Ovary (tissue), 10 donors: ENCODE results near the gene KRTAP6-3. TPM values are rescaled to one million over a fixed set of nuclear protein-coding genes. Genes with fewer than 3 reads are reported as not detected.

Experiments
- DNase-seq, 5 donors: peaks; one replicate each; pipeline ENCODE4 v3.0.0-alpha.2; 2019 to 2020
- H3K27ac ChIP-seq, 2 donors: fragments of 200-600 bp; one replicate each; pipeline versions ENCODE4 v1.5.1 to v1.8.0; 2019 to 2022
- H3K27me3 ChIP-seq: fragments of 200-600 bp; one replicate; pipeline ENCODE4 v1.8.0; 2022
- H3K36me3 ChIP-seq: fragments of 200-600 bp; sonication (generic); one replicate; pipeline ENCODE4 v1.5.1; 2019
- H3K4me1 ChIP-seq: one replicate; pipeline ENCODE4 v1.8.1; 2013; ENCODE audit warnings: mild to moderate bottlenecking, moderate library complexity; ENCODE audit not compliant: insufficient read depth
- H3K4me3 ChIP-seq: fragments of 200-600 bp; sonication (generic); one replicate; pipeline ENCODE4 v1.5.1; 2017
- H3K9me3 ChIP-seq, 2 donors: fragments of 200-600 bp in 1 of 2; sonication (generic) in 1 of 2; one replicate each; pipeline versions ENCODE4 v1.5.1 to v1.8.1; 2013 to 2019; ENCODE audit warnings: mild to moderate bottlenecking in 1 of 2, moderate library complexity in 1 of 2
- EP300 ChIP-seq: sonication (generic); formaldehyde crosslinking; IDR thresholded peaks from one replicate; pipeline ENCODE4 v1.6.1; 2017; ENCODE audit warnings: antibody characterized with exemption
- POLR2A ChIP-seq: fragments of 450-650 bp; IDR thresholded peaks from one replicate; pipeline ENCODE4 v1.6.1; 2017; ENCODE audit warnings: antibody characterized with exemption, mild to moderate bottlenecking, moderate library complexity
- WGBS, 3 donors: extraction: QIAGEN DNeasy Blood & Tissue Kit in 1 of 3; methylation state at CpG; one replicate each; pipeline versions ENCODE4 v1.1.5 to v1.1.7; 2013 to 2017; 5-methylcytosine and 5-hydroxymethylcytosine counted together
- intact Hi-C, 4 donors: fragments of 100-400 bp; cut with DNase I; formaldehyde crosslinking; loops; one replicate each; pipeline versions ENCODE4 v1.11.0 to v1.15.1; 2022 to 2023
- long read RNA-seq, 3 donors: library from polyadenylated mRNA in 2 of 3; unstranded in 2 of 3; transcript quantifications; one replicate each; pipeline ENCODE4 v2.0.0 and lab custom pipeline, GENCODE V29; 2021 to 2026
- polyA plus RNA-seq, 2 donors: library from polyadenylated mRNA; stranded (reverse); fragments of 200-250 nt in 1 of 2; fragments of 350-450 nt in 1 of 2; fragmentation: Illumina TruSeq in 1 of 2; extraction: RNeasy Lipid Tissue Mini Kit (QIAGEN cat#74804) in 1 of 2; gene quantifications; one replicate each; pipeline ENCODE4 v1.2.3, GENCODE V29; 2013 to 2014
- total RNA-seq, 7 donors: library from RNA; depleted of rRNA in 2 of 7; stranded (reverse); fragments of >200 nt in 2 of 7; fragmentation: NEBNext Ultra II Directional in 3 of 7; extraction: Animal tissue kit (Norgen Biotek cat#: 25700) in 3 of 7; gene quantifications; one replicate each; pipeline versions ENCODE4 v1.1.0 to v1.2.4, GENCODE V29; 2016 to 2023
- TF ChIP-seq, protein P1 (sequence below), 3 donors: fragments of 450-650 bp in 2 of 3; fragments of 200-600 bp in 1 of 3; IDR thresholded peaks; one replicate each; pipeline versions ENCODE4 v1.5.1 to v1.8.0; 2016 to 2022; ENCODE audit warnings: antibody characterized with exemption in 3 of 3, mild to moderate bottlenecking in 1 of 3
- donor health status: DM: no; HTN: no; CAD: no; lungs with moderate emphysema.
- donor health status: DM: no; HTN: no; CAD: no.
- donor health status: Bipolar disorder and iron deficiency.
- donor health status: DM: yes; HTN: yes; CAD: no.
- donor health status: DM: no; HTN: no; CAD: no.
- donor health status: DM: yes; HTN: yes; CAD: no.

The KRTAP6-3 gene, protein sequence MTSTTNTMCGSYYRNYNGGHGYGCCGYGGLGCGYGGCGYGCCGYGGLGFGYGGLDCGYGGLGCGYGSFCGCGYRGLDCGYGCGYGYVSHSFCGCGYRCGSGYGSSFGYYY
- not detected for total RNA-seq
- polyA plus RNA-seq, result not detected
- long read RNA-seq, donor 1, result 0 reads
- long read RNA-seq, donor 2, result 0 reads
- long read RNA-seq, donor 3, result 0 reads

DNA sequence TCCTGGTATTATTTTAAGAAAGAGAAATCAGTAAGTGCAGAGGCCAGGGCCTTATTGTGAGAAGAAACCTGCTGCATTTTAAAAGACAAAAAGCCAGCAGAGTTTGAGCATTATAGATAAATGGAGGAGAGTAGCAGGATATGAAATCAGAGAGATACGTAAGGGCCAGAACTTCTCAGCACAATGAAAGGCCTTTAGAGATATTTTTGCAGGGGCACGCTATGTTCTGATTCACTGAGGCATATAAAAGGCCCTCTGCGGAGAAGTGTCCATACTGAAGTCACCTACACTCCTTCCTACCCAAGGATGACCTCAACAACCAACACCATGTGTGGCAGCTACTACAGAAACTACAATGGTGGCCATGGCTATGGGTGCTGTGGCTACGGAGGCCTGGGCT, at the start of gene KRTAP6-3:
Gene KRTAP6-3, plus strand, starts transcription at position 301 of the 400 bp plus-strand sequence. Its CDS starts 6 bp downstream, at position 307.
- TF ChIP-seq POLR2A (no peak), EP300 (no peak)
- TF ChIP-seq, protein P1, sequence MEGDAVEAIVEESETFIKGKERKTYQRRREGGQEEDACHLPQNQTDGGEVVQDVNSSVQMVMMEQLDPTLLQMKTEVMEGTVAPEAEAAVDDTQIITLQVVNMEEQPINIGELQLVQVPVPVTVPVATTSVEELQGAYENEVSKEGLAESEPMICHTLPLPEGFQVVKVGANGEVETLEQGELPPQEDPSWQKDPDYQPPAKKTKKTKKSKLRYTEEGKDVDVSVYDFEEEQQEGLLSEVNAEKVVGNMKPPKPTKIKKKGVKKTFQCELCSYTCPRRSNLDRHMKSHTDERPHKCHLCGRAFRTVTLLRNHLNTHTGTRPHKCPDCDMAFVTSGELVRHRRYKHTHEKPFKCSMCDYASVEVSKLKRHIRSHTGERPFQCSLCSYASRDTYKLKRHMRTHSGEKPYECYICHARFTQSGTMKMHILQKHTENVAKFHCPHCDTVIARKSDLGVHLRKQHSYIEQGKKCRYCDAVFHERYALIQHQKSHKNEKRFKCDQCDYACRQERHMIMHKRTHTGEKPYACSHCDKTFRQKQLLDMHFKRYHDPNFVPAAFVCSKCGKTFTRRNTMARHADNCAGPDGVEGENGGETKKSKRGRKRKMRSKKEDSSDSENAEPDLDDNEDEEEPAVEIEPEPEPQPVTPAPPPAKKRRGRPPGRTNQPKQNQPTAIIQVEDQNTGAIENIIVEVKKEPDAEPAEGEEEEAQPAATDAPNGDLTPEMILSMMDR (IDR thresholded peaks at IDR 0.05), result no peak
- Histone ChIP-seq H3K27ac (no peak within 1 kb of the TSS), H3K4me1 (no peaks in the 10 kb centered on the region), H3K36me3 (no peaks in the 10 kb centered on the region), H3K4me3 (no peak within 1 kb of the TSS), H3K27me3 (no peaks in the 10 kb centered on the region), H3K9me3 (no peaks in the 10 kb centered on the region)
- no peak for DNase-seq
- 89 to 93% (median 89%) methylated on average over 4 of the region's 4 CpGs for WGBS, 3 donors
- intact Hi-C loops, result no loop called here

DNA sequence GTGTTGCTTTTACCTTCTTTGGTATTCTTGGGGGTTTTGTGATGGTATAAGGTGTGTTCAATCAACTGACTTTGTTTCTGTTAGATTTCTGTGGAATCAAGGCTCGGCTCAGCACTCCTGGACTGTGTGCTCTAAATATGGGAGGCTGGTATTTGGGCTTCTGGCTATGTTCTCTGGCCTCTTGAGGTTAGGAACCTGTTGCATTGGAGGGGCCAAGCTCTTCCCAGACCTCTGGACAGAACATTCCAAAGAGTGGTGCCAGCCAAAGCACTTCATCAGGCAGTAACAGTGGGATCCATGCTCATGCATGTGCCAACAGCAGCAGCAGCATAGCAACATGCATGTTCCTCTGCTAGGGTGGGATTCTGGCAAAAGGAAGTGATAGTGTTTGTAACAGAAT, 39.5 kb upstream of the KRTAP6-3 start:
- intact Hi-C loops, result no loop called here
- Histone ChIP-seq H3K27me3 (no peaks in the 10 kb centered on the region), H3K36me3 (no peaks in the 10 kb centered on the region), H3K4me1 (no peaks in the 10 kb centered on the region), H3K4me3 (no peak overlapping the region), H3K27ac (no peak overlapping the region), H3K9me3 (no peaks in the 10 kb centered on the region)
- DNase-seq, result no peak
- TF ChIP-seq POLR2A (no peak), EP300 (no peak)
- TF ChIP-seq, protein P1 (IDR thresholded peaks at IDR 0.05), result no peak
- 55 to 76% (median 56%) methylated on average over 1 of the region's 1 CpG for WGBS, 3 donors

DNA sequence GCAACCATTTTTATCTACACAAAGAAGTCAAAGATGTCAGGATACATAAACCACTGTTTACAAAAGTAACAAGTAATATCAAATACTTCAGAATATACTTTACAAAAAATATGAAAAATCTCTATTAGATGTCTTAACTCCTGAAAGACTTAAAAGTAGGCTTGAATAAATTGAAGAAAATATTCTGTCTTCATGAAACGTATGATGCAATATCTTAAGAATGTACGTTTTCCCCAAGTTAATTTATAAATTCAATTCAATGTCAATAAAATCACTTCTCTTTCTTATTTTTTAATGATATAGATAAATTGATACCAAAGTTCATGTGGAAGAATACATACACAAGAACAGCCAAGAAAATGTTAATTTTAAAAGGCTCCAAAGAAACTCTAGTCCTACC, 37.1 kb upstream of the KRTAP6-3 start:
- intact Hi-C loops, result no loop called here
- WGBS, 3 donors, result 79 to 90% (median 82%) methylated on average over 2 of the region's 2 CpGs
- TF ChIP-seq EP300 (no peak), POLR2A (no peak)
- TF ChIP-seq, protein P1 (IDR thresholded peaks at IDR 0.05), result no peak
- H3K36me3 ChIP-seq, result no peaks in the 10 kb centered on the region
- no peaks in the 10 kb centered on the region for H3K9me3 ChIP-seq
- H3K27me3 ChIP-seq, result no peaks in the 10 kb centered on the region
- no peak overlapping the region for H3K27ac ChIP-seq
- DNase-seq, result no peak
- no peaks in the 10 kb centered on the region for H3K4me1 ChIP-seq
- no peak overlapping the region for H3K4me3 ChIP-seq

DNA sequence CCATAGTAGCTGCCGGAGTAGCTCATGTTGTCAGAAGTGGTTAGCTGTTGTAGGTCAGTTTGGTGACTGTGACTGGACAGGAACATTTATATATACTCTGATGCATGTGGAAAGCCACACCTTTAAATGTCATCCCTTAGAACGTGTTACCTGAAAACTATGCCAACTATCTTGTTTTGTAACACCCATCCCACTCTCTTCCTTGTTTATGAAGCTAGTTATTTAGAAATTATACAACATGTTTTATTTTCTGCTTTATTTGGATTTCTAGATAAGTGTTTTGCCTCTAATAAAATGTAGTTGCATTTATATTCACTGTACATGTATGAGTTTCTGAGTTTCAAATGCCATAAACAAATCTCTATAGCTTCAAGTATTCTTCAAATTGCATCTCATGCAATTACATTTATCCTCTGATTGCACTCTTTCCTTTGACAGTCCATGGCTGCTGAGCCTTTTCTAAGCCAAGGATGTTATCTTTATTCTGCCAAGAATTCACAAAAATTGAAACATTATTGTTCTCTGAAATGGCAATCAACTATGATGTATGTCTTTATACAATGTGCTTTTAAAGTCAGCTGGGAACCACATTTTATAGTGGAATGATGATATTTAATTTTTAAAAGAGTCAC, 30.9 kb upstream of the KRTAP6-3 start, which contains the start of gene KRTAP19-7:
Gene KRTAP19-7, minus strand, starts transcription at position 51 of the 632 bp plus-strand sequence. Its CDS starts 25 bp downstream, at position 26.
- Histone ChIP-seq H3K4me3 (no peak within 1 kb of the TSS), H3K27ac (no peak within 1 kb of the TSS), H3K36me3 (no peaks in the 10 kb centered on the region), H3K9me3 (no peaks in the 10 kb centered on the region), H3K4me1 (no peaks in the 10 kb centered on the region), H3K27me3 (no peaks in the 10 kb centered on the region)
- intact Hi-C loops, result no loop called here
- 54 to 76% (median 68%) methylated on average over 2 of the region's 2 CpGs for WGBS, 3 donors
- no peak for DNase-seq
- TF ChIP-seq POLR2A, result no peak
- TF ChIP-seq, protein P1 (IDR thresholded peaks at IDR 0.05), result no peak
- no peak for TF ChIP-seq EP300
